HG03108 (cell line): ENCODE data around the gene EPB41L3.
"Not testable (repeated sequence)": the region's sequence is repeated elsewhere in the genome, so short reads cannot be mapped to it uniquely, and the experiment has no call there.

Experiments
- ATAC-seq: cut with Tn5 transposase; IDR thresholded peaks from one replicate; pipeline ENCODE4 v1.9.1; 2021; ENCODE audit warnings: moderate library complexity; ENCODE audit not compliant: unreplicated experiment

The EPB41L3 gene

DNA sequence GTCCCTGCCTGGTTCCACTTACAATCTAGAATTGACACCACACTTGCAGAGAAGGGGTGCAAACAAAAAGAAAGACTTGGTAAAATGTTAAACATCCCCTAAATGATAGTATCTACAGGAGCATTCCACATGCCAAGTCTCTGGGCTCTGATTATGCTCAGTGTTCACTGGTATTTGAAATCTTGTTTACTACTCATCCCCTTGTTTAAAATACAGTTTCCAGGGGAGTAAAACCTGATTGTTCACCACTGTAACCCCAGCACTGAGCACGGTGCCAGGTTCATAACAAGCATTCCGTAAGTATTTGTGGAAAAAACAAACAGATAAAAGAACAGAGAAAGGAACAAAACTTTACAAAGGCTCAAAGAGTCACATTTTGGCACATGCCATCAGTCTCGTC is 11.7 kb downstream of the EPB41L3 start:
- ATAC-seq: no peak

DNA sequence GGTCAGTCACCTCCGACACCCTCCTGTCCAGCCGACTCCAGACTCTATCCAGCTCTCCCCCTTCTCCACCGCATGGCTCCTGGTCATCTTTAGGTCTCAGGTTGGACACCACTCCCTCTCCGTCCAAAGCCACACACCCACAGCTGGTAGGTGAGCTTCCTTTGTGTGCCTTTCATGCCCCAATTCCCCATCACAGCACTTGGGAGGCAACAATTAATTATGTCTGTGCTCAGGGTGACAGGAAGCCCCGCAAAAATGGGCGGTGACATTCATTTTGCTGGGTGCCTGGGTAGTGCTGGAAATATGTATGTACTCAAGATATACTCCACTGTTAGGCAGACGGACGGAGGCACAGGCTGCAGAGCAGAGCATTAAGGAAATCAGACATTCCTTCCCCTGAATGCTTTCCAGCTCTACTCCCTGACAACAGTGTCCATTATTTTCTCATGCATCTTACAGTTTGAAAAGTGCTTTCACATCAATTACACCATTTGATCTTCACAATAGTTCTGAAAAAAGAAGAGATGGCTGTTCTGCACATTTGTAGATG is 13.1 kb downstream of the EPB41L3 start:
- no peak for ATAC-seq

DNA sequence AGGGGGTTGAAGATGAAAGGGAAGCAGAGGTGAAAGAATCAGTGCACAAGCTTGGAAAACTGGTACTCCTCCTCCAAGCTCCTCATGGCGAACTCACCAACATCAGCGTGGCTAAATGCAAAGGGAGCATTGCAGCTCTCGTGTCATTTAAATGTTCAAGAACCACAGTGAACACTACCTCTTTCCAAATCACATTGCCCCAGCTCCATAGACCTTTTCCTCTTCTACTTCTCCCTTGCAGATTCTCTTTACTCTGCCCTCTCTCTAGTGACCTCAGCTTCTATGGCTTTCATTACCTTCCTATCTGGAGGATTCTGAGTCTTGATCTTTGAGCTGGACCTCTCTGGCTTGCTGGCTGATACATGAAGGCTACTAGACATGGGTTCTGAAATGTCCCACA is 14.3 kb downstream of the EPB41L3 start:
- ATAC-seq: no peak

DNA sequence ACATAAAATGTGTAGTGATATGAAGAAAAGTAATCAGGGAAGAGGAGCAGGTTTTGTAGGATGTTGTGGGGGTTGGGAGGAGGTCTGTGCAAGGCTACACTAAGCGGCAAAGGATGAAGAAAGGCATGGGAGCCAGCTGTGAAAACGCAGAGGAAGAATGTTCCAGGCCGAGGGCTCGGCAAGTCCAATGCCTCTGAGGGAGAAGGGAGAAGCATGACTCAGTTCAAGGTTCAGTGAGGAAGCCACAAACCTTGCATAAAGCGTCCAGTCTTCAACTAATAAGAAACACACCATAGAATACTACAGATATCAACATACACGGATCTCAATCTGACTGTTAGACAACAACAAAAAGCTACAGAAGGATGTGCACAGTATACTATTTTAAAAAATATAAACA is 16.2 kb downstream of the EPB41L3 start:
- ATAC-seq: no peak

DNA sequence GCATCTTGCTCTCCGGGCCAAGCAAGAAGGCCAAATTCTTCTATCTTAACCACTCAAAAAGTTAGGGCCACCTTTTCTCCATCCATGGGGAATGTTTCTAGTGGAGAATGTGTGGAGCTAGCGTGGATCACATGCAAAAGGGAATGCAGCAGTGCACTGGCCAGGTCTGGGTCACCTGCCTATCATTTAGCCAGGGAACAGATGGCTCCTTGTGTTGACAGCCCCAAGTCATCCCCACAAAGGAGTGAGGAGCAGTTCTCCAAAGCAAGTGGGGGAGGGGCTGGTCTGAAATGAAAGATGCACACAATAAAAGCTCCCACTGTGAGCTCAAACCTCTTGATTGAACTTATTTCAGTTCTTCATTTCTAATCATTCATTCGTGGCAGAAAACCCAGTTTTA is 19.1 kb downstream of the EPB41L3 start:
- no peak for ATAC-seq

DNA sequence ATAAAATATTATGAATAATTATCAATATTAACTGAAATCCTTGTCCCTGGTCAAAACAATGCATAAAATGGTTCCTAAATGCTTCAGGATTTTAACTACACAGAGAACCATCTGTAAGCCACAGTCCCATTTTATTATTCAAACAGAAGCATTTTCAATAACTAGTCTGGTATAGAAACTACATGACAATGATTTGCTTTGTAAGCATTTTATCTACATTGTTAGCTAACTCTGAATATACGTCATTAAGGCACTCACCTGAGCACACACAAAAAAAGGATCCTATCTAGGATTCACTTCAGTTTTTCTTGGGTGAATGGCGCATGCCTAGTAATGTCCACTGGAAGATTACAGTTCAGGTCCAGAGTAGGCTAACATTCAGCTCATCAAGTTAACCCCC is 22.8 kb downstream of the EPB41L3 start:
- ATAC-seq: no peak

DNA sequence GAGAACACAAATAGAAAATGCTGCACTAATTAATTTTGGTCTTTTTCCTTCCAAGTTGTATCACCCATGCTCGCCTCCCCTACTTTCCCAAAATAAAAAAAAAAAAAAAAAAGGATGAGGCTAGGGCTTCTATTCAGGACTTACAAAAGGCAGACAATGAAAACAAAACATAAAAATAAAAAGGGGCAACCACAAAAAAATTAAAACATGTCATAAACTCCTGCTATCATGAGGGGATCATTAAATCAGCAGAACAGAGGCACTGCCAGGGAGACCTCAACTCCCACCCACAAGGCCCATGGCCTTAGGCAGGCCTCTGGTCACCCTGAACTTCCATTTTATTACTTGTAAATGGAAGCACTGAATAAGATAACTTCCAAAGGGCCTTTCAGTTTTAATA is 23.3 kb downstream of the EPB41L3 start:
- no peak for ATAC-seq

DNA sequence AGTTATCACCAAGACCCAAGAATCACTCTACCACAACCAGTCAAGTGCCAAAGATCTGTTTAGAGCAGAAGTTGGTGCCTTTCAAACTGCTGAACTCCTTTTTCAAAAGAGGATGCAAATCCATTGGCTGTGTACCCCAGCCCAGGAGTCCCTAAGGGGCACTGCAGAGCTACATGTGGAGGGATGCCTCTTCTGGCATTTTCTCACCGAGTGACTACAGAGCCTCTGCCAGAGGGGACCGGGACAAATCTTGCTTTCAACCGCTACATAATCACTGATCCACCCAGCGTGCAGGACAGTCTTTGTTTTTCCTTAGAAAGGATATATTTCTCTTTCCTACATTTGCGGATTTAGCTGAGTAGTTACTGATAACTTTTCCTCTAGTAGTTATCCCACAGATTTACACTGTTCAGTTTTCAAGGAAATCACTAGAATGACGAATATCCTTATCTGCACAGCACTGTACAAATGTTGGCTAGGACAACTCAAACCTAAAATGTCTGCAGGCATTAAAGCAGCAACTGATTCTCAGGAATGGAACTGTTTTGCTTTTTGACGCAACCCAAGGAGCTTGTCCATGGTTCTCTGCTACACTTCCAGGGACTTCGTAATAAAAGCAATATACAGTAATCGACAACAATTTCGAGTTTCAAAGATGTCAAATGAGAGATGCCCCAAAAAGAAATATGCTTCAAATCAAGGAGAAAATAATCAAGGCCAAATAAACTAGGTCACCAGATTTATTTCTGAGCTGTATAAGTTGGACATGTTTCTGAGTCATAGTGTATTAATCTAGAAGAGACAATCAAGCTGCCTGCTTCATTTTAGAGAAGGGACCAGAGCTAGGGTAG is 24.1 kb downstream of the EPB41L3 start:
- ATAC-seq: no peak

DNA sequence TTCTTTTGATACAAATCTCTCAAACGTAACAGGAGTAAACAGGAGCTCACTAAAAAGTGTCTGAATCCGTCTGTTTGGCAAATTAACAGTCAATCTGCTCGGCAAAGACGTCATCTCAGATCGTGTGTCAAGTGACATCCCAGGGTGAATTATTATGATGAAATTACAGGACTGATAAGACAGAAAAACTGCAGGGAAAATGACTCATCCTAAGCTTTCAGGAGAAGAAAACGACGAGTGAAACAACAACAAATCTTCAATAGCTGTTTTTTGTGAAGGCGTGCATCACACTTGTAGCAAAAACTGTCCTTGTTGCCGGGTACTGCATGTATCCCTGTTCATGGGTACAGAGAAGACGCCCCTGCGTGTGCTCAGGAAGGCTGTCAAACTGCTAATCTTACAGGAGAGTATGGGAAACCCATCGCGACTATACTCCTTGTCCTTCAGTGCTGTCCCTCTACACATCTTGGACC is 24.9 kb downstream of the EPB41L3 start:
- ATAC-seq: no peak

DNA sequence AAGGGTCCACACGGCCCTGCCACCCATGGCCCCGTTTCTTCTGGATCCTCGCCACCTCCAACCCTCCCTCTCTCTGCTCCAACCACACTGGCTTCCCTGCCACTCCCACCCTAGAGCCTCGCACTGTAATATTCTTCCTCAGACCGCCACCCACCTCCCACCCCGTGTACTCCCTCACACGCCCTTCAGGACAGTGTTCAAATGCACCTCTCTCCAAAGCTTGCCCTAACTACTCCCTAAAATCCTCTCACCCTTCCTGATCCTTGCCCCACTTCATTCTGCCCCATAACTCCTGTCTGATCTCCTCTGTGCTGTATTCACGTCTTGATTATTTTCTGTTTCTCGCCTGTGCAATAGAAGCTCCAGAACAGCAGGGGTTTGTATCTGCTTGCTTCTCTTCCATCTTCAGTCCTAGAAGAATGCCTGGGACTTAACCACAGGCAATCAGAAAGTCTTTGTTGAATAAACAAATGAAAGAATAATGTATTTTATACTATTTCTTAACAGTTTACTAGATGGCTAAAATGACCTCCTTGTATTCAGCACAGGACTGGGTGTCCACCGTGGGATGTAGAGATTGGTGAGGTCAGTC is 25.5 kb downstream of the EPB41L3 start:
- no peak for ATAC-seq

DNA sequence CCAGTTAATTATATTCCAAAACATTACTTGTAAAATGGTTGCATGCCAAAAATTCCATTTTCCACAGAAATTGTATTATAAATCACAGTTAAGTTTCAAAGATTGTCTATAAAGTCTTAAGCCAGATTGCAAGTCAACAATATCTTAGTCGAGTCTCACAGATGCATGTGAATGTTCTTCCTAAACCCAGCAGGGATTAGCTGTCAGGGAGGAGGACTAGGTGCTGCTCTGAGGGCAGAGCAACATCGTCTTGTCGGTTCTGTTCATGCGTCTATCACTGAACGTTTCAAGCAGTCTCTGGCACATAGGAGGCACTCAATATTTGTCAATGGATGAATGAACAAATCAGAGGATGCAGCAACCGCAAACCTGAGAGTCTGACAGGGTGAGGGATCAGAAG is 27.0 kb downstream of the EPB41L3 start:
- no peak for ATAC-seq

DNA sequence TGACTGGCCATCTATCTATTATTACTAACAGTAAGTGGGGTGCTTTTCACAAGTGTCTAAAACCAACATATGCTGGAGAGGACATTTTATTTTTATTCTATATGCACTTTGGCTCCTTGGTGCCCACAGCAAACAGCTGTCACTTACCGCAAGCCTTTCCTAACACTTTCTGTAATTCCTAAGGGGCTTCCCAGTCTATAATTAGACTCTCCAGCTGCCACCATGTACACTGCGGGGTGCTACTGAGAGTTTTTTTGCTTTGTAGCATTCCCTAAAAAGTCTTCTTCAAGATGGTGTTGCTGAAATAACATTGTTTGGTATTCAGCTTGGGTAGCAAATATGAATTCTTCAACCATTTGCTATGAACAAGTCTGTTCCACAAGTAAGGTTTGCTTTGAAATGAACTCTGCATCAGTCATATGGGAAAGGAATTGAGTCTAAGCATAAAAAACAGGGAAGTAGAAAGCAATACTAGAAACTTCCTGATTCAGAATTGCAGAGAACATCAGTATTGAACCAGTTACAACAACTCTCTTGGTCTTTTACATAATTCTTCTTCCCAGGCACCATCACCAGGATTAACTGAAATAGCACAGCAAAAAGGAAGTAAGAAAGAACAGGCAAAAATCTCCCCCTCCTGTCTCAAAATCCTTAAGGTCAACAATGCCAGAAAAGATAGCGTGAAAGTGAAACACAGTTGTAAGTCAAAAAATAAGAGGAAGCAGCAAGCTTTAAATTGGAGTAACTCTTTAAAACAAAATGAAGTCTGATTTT is 28.6 kb downstream of the EPB41L3 start:
- no peak for ATAC-seq

DNA sequence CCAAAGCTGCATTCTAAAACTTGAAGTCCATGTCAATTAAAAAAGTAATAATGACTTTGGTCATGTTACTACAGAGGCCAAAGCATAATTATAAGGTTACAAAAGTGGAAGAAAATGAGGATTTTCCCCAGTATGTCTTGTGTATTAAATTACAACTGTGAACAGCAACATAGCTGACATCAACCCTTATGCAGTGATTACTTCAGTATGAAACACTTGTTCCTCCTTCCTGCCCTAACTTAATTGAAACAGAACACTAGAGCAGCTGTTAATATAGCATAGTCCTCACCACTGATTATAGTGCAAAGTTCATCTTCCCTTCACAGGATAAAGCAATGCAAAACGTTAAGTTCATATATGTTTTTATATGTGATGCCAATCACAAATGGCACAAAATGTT is 29.9 kb downstream of the EPB41L3 start:
- ATAC-seq: no peak

DNA sequence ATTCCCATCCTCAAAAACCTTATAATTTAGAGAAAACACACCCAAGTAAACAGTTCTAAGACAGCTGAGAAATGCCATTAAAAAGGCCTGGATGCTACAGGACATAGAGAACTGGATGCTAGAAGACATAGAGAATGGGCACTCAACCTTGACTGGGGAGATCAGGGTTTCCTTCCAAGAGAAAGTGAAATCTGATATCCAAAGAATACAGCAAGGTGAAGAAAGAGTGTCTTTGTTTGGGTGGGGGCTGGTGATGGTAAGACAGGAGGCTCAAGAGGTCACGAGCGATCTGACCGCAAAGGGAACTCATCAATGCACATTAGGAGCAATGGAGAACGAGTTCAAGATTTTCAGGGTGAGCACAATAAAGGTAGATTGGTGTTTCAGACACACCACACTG is 31.6 kb downstream of the EPB41L3 start:
- no peak for ATAC-seq

DNA sequence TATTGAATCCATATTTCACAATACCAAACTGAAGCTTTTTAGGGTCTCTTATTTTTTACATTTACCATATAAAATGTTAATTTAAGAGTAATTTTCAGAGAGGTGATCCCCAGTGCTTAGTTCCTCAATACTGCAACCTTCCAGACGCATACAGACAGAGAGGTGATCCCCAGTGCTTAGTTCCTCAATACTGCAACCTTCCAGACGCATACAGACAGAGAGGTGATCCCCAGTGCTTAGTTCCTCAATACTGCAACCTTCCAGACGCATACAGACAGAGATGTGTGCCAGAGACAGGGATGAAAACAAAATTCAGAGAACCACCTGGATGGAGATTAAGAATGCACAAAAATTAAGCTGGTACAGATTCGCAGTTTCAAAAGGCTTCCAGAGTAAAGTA is 32.3 kb downstream of the EPB41L3 start:
- ATAC-seq: not testable (repeated sequence)

DNA sequence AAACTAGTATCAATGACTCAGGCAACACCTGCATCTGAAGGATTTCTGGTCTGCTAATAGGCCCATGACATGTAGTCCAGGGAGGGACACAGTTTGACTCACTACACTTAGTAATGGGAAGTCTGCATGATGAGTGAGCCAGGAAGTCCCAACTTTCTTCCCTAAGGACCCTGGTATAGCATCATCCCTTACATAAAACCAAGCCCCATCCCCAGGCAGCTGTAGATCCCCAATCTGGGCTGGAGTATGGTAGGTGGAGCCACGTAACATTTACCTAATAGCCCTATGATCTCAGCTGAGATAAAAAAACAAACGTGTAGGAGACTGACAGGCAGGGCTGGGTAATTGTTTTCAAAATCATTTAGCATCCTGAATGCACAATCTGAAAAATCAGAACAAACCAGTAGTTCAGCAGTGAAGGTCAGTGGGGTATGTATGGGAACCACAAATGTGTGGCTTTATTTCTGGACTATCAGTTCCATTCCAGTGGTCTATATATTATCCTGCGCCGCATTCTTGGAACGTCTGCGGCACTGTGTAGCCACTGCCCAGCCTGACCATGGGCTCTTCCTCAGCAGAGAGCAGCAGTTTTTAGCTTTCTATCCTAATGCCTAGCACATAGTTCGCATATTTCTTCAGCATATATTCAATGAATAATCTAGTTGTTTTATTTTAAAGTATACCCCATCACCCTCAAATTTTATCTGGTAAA is 33.5 kb downstream of the EPB41L3 start:
- no peak for ATAC-seq

DNA sequence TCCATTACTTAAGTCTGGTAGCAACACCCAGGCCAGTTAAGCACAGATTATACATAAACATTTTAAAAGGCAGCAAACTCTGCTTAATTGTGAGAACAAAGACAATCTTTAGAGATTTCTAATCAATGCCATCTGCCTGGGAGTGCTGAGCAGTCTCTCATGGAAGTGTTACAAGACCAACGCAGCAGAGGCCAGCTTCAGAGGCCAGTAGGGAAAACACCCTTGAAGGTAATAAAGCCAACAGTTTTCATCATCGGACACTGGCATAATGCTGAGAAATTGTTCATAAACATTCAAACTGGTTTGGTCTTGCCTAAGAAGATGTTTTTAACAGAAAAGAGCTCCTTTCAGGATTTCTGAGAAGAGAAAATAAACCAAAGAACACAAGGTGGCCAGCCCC is 35.0 kb downstream of the EPB41L3 start:
- no peak for ATAC-seq

DNA sequence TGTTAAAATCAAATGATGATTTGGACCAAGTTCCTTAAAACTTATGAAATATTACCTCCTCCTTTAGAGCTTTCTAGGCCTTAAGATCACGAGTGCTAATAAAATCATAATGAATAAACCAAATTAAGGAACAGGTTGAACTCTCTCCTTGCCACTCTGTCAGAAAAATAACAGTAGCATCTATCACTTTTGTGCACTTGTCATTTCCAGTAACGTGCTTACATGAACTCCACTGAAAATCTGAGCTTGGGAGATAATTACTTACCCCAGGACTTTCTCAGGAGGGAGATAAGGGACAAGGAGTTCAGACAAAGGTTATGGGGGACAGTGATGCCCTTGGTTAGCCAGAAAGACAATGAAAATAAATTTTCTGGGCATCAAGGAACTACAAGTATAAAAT is 36.0 kb downstream of the EPB41L3 start:
- no peak for ATAC-seq

DNA sequence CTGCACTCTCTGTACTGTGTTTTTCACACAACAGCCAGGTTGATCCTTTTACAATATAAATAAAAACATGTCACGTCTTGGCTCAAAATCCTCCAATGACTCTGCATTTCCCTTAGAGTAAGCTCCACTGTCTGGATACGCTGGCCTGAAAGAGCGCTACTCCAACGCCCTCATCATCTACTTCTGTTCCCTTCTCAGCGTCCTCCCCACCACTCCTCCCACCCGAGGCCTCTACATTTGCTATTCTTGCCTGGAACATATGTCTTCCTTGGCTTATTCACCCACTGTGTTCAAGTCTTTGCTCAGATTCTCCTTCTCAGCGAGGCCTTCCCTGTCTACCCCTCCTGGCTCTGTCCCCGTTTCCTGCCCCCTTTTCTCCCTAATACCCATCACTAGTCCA is 37.6 kb downstream of the EPB41L3 start:
- ATAC-seq: no peak

DNA sequence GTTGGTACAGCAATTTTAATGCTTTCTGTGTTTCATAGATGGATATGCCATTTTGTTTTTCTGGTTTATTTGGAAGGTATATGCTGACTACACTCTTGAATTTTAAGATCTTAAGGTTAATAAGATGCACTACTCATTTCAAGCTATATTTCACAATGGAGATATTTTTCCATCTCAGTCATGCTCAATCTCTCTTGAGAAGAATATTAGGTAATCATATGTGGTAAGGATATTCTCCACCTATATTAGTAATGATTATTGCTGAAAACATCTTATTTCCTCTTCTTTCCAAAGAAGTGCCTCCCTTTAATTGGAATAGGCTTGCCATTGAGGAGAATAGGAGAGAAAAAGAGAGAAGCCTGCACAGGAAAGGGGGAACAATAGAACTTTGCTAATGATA is 40.1 kb downstream of the EPB41L3 start:
- ATAC-seq: no peak
